Astrocyte (in vitro differentiated cells and primary cell): ENCODE measurements around the gene TMA7. TPM values are rescaled to one million over a fixed set of nuclear protein-coding genes. Genes with fewer than 3 reads are reported as not detected.
"Not testable (repeated sequence)": the region's sequence is repeated elsewhere in the genome, so short reads cannot be mapped to it uniquely, and the experiment has no call there.

Source experiments
- DNase-seq: peaks from one replicate; pipeline ENCODE4 v3.0.0-alpha.2; 2010; ENCODE audit warnings: low read depth
- FAIRE-seq: peaks from 2 replicates; lab custom pipeline; 2011; peaks lifted over from hg19 to GRCh38; lab: Jason Lieb, UNC
- H2AFZ ChIP-seq: 2 replicates; pipeline ENCODE4 v1.6.0; 2012; ENCODE audit warnings: low read depth, low read length, inconsistent platforms
- H3K27ac ChIP-seq: 2 replicates; pipeline ENCODE4 v1.5.1; 2011; ENCODE audit warnings: low read depth, low read length, inconsistent platforms
- H3K27me3 ChIP-seq: 2 replicates; pipeline ENCODE4 v1.6.0; 2011; ENCODE audit warnings: low read length, inconsistent platforms; ENCODE audit not compliant: insufficient read depth
- H3K36me3 ChIP-seq: 2 replicates; pipeline ENCODE4 v1.5.1; 2011; ENCODE audit warnings: low read length, inconsistent platforms; ENCODE audit not compliant: insufficient read depth
- H3K4me1 ChIP-seq: 2 replicates; pipeline ENCODE4 v1.5.1; 2011; ENCODE audit warnings: low read length, inconsistent platforms; ENCODE audit not compliant: insufficient read depth
- H3K4me2 ChIP-seq: 2 replicates; pipeline ENCODE4 v1.6.0; 2012; ENCODE audit warnings: low read length, inconsistent platforms
- H3K4me3 ChIP-seq: 2 replicates; pipeline ENCODE4 v1.5.1; 2011; ENCODE audit warnings: low read depth, mild to moderate bottlenecking, low read length, inconsistent platforms; ENCODE audit not compliant: insufficient read depth
- H3K79me2 ChIP-seq: 2 replicates; pipeline ENCODE4 v1.6.0; 2012; ENCODE audit warnings: mild to moderate bottlenecking, low read length, inconsistent platforms; ENCODE audit not compliant: insufficient read depth
- H3K9ac ChIP-seq: 2 replicates; pipeline ENCODE4 v1.6.0; 2012; ENCODE audit warnings: mild to moderate bottlenecking, low read length, inconsistent platforms
- H3K9me3 ChIP-seq: 2 replicates; pipeline ENCODE4 v1.5.1; 2012; ENCODE audit warnings: low read depth, mild to moderate bottlenecking, low read length, inconsistent platforms; ENCODE audit not compliant: insufficient read depth
- H4K20me1 ChIP-seq: 2 replicates; pipeline ENCODE4 v1.6.0; 2012; ENCODE audit warnings: low read length, inconsistent platforms; ENCODE audit not compliant: insufficient read depth
- H3K27ac Mint-ChIP-seq: one replicate; pipeline ENCODE4 v1.8.0; 2021; ENCODE audit warnings: mild to moderate bottlenecking, mixed read lengths; ENCODE audit not compliant: unreplicated experiment
- H3K27me3 Mint-ChIP-seq: one replicate; pipeline ENCODE4 v1.8.0; 2021; ENCODE audit warnings: low read depth, mixed read lengths; ENCODE audit not compliant: unreplicated experiment
- H3K36me3 Mint-ChIP-seq: one replicate; pipeline ENCODE4 v1.8.0; 2021; ENCODE audit warnings: low read depth, mixed read lengths; ENCODE audit not compliant: unreplicated experiment
- H3K4me1 Mint-ChIP-seq: one replicate; pipeline ENCODE4 v1.8.0; 2021; ENCODE audit warnings: low read depth, mixed read lengths; ENCODE audit not compliant: unreplicated experiment
- H3K4me3 Mint-ChIP-seq: one replicate; pipeline ENCODE4 v1.8.0; 2021; ENCODE audit warnings: mild to moderate bottlenecking, moderate library complexity, mixed read lengths; ENCODE audit not compliant: unreplicated experiment
- H3K9me3 Mint-ChIP-seq: one replicate; pipeline ENCODE4 v1.8.0; 2021; ENCODE audit warnings: mild to moderate bottlenecking, mixed read lengths; ENCODE audit not compliant: unreplicated experiment
- CTCF ChIP-seq: IDR thresholded peaks from 2 replicates; pipeline ENCODE4 v1.5.1; 2011; ENCODE audit warnings: low read depth, mild to moderate bottlenecking, inconsistent platforms, low read length, moderate library complexity; ENCODE audit not compliant: insufficient read depth
- EZH2 ChIP-seq: IDR thresholded peaks from 2 replicates; pipeline ENCODE4 v1.6.1; 2012; ENCODE audit warnings: mild to moderate bottlenecking, low read length, inconsistent platforms; ENCODE audit not compliant: insufficient read depth
- total RNA-seq: library from RNA; stranded (reverse); gene quantifications from 2 replicates; pipeline ENCODE4 v1.2.1, GENCODE V29; 2021

The TMA7 gene
- total RNA-seq, 1 donor from 2014 or later: 272 TPM

- FAIRE-seq (no peak), DNase-seq (no peak)
- Mint-ChIP-seq H3K4me3 (no peak overlapping the region), H3K36me3 (peaks cover 17% of the 10 kb centered on the region), H3K27me3 (no peaks in the 10 kb centered on the region), H3K27ac (no peak overlapping the region), H3K4me1 (no peaks in the 10 kb centered on the region), H3K9me3 (no peaks in the 10 kb centered on the region)
- no peaks in the 10 kb centered on the region for H3K9me3 ChIP-seq
- no peak overlapping the region for H3K9ac ChIP-seq
- H3K36me3 ChIP-seq: peaks cover 49% of the 10 kb centered on the region
- H3K27me3 ChIP-seq: no peaks in the 10 kb centered on the region
- no peak overlapping the region for H3K27ac ChIP-seq
- H3K4me3 ChIP-seq: no peak overlapping the region
- H3K4me1 ChIP-seq: no peaks in the 10 kb centered on the region
- no peak overlapping the region for H3K4me2 ChIP-seq
- no peaks in the 10 kb centered on the region for H3K79me2 ChIP-seq
- H2AFZ ChIP-seq: no peak overlapping the region
- no peak for TF ChIP-seq EZH2
- no peak for TF ChIP-seq CTCF
- H4K20me1 ChIP-seq: no peaks in the 10 kb centered on the region
Measured at GRCh38 chr3:48459331-48459730, 19.3 kb downstream of the TMA7 start.

- Mint-ChIP-seq H3K9me3 (no peaks in the 10 kb centered on the region), H3K4me3 (no peak overlapping the region), H3K27me3 (no peaks in the 10 kb centered on the region), H3K27ac (no peak overlapping the region), H3K36me3 (peaks cover 17% of the 10 kb centered on the region), H3K4me1 (no peaks in the 10 kb centered on the region)
- TF ChIP-seq CTCF: no peak
- no peak for TF ChIP-seq EZH2
- no peaks in the 10 kb centered on the region for H3K27me3 ChIP-seq
- H3K9ac ChIP-seq: no peak overlapping the region
- FAIRE-seq (no peak), DNase-seq (no peak)
- no peaks in the 10 kb centered on the region for H3K79me2 ChIP-seq
- H2AFZ ChIP-seq: no peak overlapping the region
- no peak overlapping the region for H3K4me3 ChIP-seq
- no peak overlapping the region for H3K27ac ChIP-seq
- H3K4me2 ChIP-seq: no peak overlapping the region
- H3K36me3 ChIP-seq: peaks cover 46% of the 10 kb centered on the region
- no peaks in the 10 kb centered on the region for H4K20me1 ChIP-seq
- no peaks in the 10 kb centered on the region for H3K9me3 ChIP-seq
- peaks cover 2% of the 10 kb centered on the region for H3K4me1 ChIP-seq
Measured at GRCh38 chr3:48459773-48460516, 19.9 kb downstream of the TMA7 start.

- Histone ChIP-seq H2AFZ (no peak overlapping the region), H3K4me2 (no peak overlapping the region), H4K20me1 (no peaks in the 10 kb centered on the region), H3K4me1 (peaks cover 7% of the 10 kb centered on the region), H3K79me2 (no peaks in the 10 kb centered on the region), H3K9me3 (no peaks in the 10 kb centered on the region), H3K27ac (no peak overlapping the region), H3K4me3 (no peak overlapping the region), H3K36me3 (peaks cover 40% of the 10 kb centered on the region), H3K9ac (no peak overlapping the region), H3K27me3 (no peaks in the 10 kb centered on the region)
- FAIRE-seq (no peak), DNase-seq (no peak)
- Mint-ChIP-seq H3K36me3 (peaks cover 17% of the 10 kb centered on the region), H3K4me1 (peaks cover 4% of the 10 kb centered on the region), H3K9me3 (no peaks in the 10 kb centered on the region), H3K27me3 (no peaks in the 10 kb centered on the region), H3K27ac (no peak overlapping the region), H3K4me3 (no peak overlapping the region)
- TF ChIP-seq CTCF (no peak), EZH2 (no peak)
Measured at GRCh38 chr3:48460517-48460902, 20.5 kb downstream of the TMA7 start.

DNA sequence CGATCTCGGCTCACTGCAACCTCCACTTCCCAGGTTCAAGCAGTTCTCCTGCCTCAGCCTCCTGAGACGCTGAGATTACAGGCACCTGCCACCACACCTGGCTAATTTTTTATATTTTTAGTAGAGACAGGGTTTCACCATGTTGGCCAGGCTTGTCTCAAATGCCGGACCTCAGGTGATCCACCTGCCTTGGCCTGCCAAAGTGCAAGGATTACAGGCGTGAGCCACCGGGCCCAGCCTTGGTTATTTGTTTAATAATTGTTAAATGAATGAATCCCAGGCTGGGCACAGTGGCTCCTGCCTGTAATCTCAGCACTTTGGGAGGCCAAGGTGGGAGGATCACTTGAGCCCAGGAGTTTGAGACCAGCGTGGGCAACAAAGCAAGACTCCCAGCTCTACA, 21.7 kb downstream of the TMA7 start:
- not testable (repeated sequence) for FAIRE-seq, H4K20me1 ChIP-seq, H3K27ac Mint-ChIP-seq, H3K79me2 ChIP-seq, DNase-seq, H3K4me1 Mint-ChIP-seq, H3K9ac ChIP-seq, H3K27me3 Mint-ChIP-seq, H3K4me2 ChIP-seq, H3K4me3 Mint-ChIP-seq, H2AFZ ChIP-seq, H3K9me3 Mint-ChIP-seq, H3K4me3 ChIP-seq, H3K9me3 ChIP-seq, H3K27ac ChIP-seq, H3K27me3 ChIP-seq
- H3K36me3 ChIP-seq: peaks cover 39% of the 10 kb centered on the region
- H3K36me3 Mint-ChIP-seq: peaks cover 17% of the 10 kb centered on the region
- peaks cover 18% of the 10 kb centered on the region for H3K4me1 ChIP-seq
